Sigmoid colon (tissue), 4 donors: ENCODE results near the gene TXNRD3.

Experiments used
- POLR2A ChIP-seq, 2 donors: fragments of 450-650 bp; IDR thresholded peaks; one replicate each; pipeline ENCODE4 v1.6.1; 2016; ENCODE audit warnings: antibody characterized with exemption in 2 of 2, mild to moderate bottlenecking in 2 of 2, moderate library complexity in 2 of 2
- POLR2AphosphoS5 ChIP-seq, 4 donors: sonication (generic); formaldehyde crosslinking; IDR thresholded peaks; one replicate each; pipeline ENCODE4 v1.6.1; 2017; ENCODE audit warnings: antibody characterized with exemption in 4 of 4
- TF ChIP-seq, protein P1 (sequence below), 4 experiments: fragments of 450-650 bp in 3 of 4; fragments of 200-600 bp in 1 of 4; IDR thresholded peaks; one replicate each; pipeline ENCODE4 v1.5.1; 2016 to 2019; ENCODE audit warnings: antibody characterized with exemption in 4 of 4, mild to moderate bottlenecking in 3 of 4, moderate library complexity in 2 of 4

DNA sequence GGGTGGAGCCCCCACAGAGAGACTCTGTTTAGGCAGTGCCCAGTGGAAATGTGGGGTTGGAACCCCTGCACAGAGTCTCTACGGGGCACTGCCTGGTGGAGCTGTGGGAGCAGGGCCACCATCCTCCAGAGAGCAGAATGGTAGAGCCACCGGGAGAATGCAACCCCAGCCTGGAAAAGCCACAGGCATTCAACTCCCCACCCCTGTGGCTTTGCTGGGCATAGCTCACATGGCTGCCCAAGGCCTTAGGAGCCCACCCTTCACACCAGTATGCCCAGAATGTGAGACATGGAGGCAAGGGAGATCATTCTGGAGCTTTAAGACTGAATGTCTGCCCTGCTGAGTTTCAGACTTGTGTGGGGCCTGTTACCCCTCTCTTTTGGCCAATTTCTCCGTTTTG is 30.1 kb upstream of the TXNRD3 start:
- TF ChIP-seq POLR2AphosphoS5 (IDR thresholded peaks at IDR 0.05) (no peak), POLR2A (IDR thresholded peaks at IDR 0.05) (no peak)
- TF ChIP-seq, protein P1, sequence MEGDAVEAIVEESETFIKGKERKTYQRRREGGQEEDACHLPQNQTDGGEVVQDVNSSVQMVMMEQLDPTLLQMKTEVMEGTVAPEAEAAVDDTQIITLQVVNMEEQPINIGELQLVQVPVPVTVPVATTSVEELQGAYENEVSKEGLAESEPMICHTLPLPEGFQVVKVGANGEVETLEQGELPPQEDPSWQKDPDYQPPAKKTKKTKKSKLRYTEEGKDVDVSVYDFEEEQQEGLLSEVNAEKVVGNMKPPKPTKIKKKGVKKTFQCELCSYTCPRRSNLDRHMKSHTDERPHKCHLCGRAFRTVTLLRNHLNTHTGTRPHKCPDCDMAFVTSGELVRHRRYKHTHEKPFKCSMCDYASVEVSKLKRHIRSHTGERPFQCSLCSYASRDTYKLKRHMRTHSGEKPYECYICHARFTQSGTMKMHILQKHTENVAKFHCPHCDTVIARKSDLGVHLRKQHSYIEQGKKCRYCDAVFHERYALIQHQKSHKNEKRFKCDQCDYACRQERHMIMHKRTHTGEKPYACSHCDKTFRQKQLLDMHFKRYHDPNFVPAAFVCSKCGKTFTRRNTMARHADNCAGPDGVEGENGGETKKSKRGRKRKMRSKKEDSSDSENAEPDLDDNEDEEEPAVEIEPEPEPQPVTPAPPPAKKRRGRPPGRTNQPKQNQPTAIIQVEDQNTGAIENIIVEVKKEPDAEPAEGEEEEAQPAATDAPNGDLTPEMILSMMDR (IDR thresholded peaks at IDR 0.05) = no peak
